HepG2 (cell line): ENCODE data around the gene SOAT2. TPM values are rescaled to one million over a fixed set of nuclear protein-coding genes. Genes with fewer than 3 reads are reported as not detected.

Experiments
- HIC2 ChIP-seq: sonication (generic); formaldehyde crosslinking; IDR thresholded peaks from 2 replicates; pipeline ENCODE4 v1.9.0; 2022; ENCODE audit warnings: low read depth, missing genetic modification reagents
- ISX ChIP-seq: sonication (generic); formaldehyde crosslinking; conservative IDR thresholded peaks from 2 replicates; pipeline ENCODE4 v1.5.0; 2020; ENCODE audit warnings: missing genetic modification reagents
- JDP2 ChIP-seq: sonication (generic); formaldehyde crosslinking; IDR thresholded peaks from 2 replicates; pipeline ENCODE4 v1.8.1; 2022; ENCODE audit warnings: missing genetic modification reagents, borderline replicate concordance
- MIER3 ChIP-seq: IDR thresholded peaks from 2 replicates; pipeline ENCODE4 v1.6.1; 2016; ENCODE audit warnings: missing compliant biosample characterization, borderline replicate concordance
- NCOA2 ChIP-seq: sonication (generic); formaldehyde crosslinking; IDR thresholded peaks from 2 replicates; pipeline ENCODE4 v1.8.0; 2022; ENCODE audit warnings: inconsistent platforms
- NCOR1 ChIP-seq: fragments of 200-600 bp; sonication (generic); IDR thresholded peaks from 2 replicates; pipeline ENCODE4 v1.7.0; 2017; ENCODE audit warnings: antibody characterized with exemption, low read length, borderline replicate concordance
- NR3C1 ChIP-seq: sonication (generic); formaldehyde crosslinking; IDR thresholded peaks from 2 replicates; pipeline ENCODE4 v1.4.0; 2020; ENCODE audit warnings: missing genetic modification reagents
- PRMT3 ChIP-seq: sonication (generic); formaldehyde crosslinking; IDR thresholded peaks from 2 replicates; pipeline ENCODE4 v1.8.1; 2022; ENCODE audit warnings: low read depth, mild to moderate bottlenecking, moderate library complexity, missing genetic modification reagents, borderline replicate concordance
- SIN3A ChIP-seq: IDR thresholded peaks from 2 replicates; pipeline ENCODE4 v1.6.1; 2011; ENCODE audit warnings: low read depth, mild to moderate bottlenecking, control low read depth, low read length, borderline replicate concordance
- SNAPC2 ChIP-seq: sonication (generic); formaldehyde crosslinking; IDR thresholded peaks from 2 replicates; pipeline ENCODE4 v1.8.1; 2022; ENCODE audit warnings: mild to moderate bottlenecking, missing genetic modification reagents
- ZBTB10 ChIP-seq: sonication (generic); formaldehyde crosslinking; IDR thresholded peaks from 2 replicates; pipeline ENCODE4 v1.4.0; 2020; ENCODE audit warnings: missing genetic modification reagents, borderline replicate concordance
- ZMYM2 ChIP-seq: sonication (generic); formaldehyde crosslinking; IDR thresholded peaks from 2 replicates; pipeline ENCODE4 v1.8.0; 2022; ENCODE audit warnings: mild to moderate bottlenecking, missing genetic modification reagents
- ZNF788 ChIP-seq: sonication (generic); formaldehyde crosslinking; IDR thresholded peaks from 2 replicates; pipeline ENCODE4 v1.5.0; 2020; ENCODE audit warnings: mild to moderate bottlenecking, missing genetic modification reagents, borderline replicate concordance
- ZNF850 ChIP-seq: sonication (generic); formaldehyde crosslinking; conservative IDR thresholded peaks from 2 replicates; pipeline ENCODE4 v1.9.0; 2021; ENCODE audit warnings: mild to moderate bottlenecking, missing genetic modification reagents
- polyA plus RNA-seq, 8 experiments: library from polyadenylated mRNA; depleted of rRNA in 3 of 8; stranded (reverse) in 7 of 8; unstranded in 1 of 8; fragments of >200 nt; fragmentation: Illumina TruSeq in 4 of 8; extraction: Trizol in 4 of 8; gene quantifications; 2 replicates each; pipeline versions ENCODE4 v1.2.1 to v1.2.3, GENCODE V29; 2011 to 2016; ENCODE audit warnings: low read depth in 4 of 8, missing spikeins in 1 of 8, mixed read lengths in 1 of 8; ENCODE audit not compliant: insufficient read depth in 1 of 8
- total RNA-seq, 5 experiments: library from RNA; depleted of rRNA; stranded (reverse); fragments of >200 nt; fragmentation: Illumina TruSeq; extraction: Trizol; gene quantifications; 2 replicates each; pipeline ENCODE4 v1.2.3, GENCODE V29; 2016; ENCODE audit warnings: low read depth in 1 of 5
- TF ChIP-seq, protein P1 (sequence below): sonication (generic); formaldehyde crosslinking; IDR thresholded peaks from 2 replicates; pipeline ENCODE4 v1.4.0; 2020; ENCODE audit warnings: missing genetic modification reagents, borderline replicate concordance
- TF ChIP-seq, protein P2 (sequence below): sonication (generic); formaldehyde crosslinking; IDR thresholded peaks from 2 replicates; pipeline ENCODE4 v1.4.0; 2020; ENCODE audit warnings: missing genetic modification reagents
- TF ChIP-seq, protein P3 (sequence below): IDR thresholded peaks from 2 replicates; pipeline ENCODE4 v1.6.1; 2016; ENCODE audit warnings: missing biosample characterization, missing genetic modification reagents, low read depth
- TF ChIP-seq, protein P4 (sequence below): IDR thresholded peaks from 2 replicates; pipeline ENCODE4 v1.6.1; 2016; ENCODE audit warnings: missing genetic modification reagents, missing compliant biosample characterization

SOAT2 gene
- total and polyA plus RNA-seq, 2 of the 13 experiments (the other 11 are each of a cell fraction or from before 2014, with no cell fraction given): 14.9 to 108 TPM

GRCh38 chr12:53101931-53102781 lies 1.1 kb upstream of the SOAT2 start (continued):
- no peak for TF ChIP-seq ZBTB10 (CRISPR knock-in tag)
- no peak for TF ChIP-seq SNAPC2 (CRISPR knock-in tag)
- no peak for TF ChIP-seq ZNF788
- no peak for TF ChIP-seq ZNF850 (CRISPR knock-in tag)
- TF ChIP-seq, protein P1, sequence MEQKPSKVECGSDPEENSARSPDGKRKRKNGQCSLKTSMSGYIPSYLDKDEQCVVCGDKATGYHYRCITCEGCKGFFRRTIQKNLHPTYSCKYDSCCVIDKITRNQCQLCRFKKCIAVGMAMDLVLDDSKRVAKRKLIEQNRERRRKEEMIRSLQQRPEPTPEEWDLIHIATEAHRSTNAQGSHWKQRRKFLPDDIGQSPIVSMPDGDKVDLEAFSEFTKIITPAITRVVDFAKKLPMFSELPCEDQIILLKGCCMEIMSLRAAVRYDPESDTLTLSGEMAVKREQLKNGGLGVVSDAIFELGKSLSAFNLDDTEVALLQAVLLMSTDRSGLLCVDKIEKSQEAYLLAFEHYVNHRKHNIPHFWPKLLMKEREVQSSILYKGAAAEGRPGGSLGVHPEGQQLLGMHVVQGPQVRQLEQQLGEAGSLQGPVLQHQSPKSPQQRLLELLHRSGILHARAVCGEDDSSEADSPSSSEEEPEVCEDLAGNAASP (CRISPR knock-in tag): 0 out of 2 replicates have a peak, but pooled peaks have one; percentile 62
- no peak for TF ChIP-seq JDP2
- TF ChIP-seq NCOA2: peak; percentile 51
- peak; percentile 27; the same call in 1 of the 2 replicates for TF ChIP-seq NCOR1
- TF ChIP-seq, protein P2, sequence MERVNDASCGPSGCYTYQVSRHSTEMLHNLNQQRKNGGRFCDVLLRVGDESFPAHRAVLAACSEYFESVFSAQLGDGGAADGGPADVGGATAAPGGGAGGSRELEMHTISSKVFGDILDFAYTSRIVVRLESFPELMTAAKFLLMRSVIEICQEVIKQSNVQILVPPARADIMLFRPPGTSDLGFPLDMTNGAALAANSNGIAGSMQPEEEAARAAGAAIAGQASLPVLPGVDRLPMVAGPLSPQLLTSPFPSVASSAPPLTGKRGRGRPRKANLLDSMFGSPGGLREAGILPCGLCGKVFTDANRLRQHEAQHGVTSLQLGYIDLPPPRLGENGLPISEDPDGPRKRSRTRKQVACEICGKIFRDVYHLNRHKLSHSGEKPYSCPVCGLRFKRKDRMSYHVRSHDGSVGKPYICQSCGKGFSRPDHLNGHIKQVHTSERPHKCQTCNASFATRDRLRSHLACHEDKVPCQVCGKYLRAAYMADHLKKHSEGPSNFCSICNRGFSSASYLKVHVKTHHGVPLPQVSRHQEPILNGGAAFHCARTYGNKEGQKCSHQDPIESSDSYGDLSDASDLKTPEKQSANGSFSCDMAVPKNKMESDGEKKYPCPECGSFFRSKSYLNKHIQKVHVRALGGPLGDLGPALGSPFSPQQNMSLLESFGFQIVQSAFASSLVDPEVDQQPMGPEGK (CRISPR knock-in tag): peak; percentile 28
- peak; percentile 62 for TF ChIP-seq ZMYM2 (CRISPR knock-in tag)
- TF ChIP-seq, protein P3, sequence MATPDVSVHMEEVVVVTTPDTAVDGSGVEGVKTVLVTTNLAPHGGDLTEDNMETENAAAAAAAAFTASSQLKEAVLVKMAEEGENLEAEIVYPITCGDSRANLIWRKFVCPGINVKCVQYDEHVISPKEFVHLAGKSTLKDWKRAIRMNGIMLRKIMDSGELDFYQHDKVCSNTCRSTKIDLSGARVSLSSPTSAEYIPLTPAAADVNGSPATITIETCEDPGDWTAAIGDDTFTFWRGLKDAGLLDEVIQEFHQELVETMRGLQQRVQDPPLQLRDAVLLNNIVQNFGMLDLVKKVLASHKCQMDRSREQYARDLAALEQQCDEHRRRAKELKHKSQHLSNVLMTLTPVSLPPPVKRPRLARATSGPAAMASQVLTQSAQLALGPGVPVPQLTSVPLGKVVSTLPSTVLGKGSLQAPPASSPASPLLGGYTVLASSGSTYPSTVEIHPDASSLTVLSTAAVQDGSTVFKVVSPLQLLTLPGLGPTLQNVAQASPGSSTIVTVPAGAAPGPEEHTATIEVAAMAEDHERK (CRISPR knock-in tag): no peak
- TF ChIP-seq NR3C1 (CRISPR knock-in tag): no peak
- no peak for TF ChIP-seq HIC2 (CRISPR knock-in tag)
- no peak for TF ChIP-seq ISX (CRISPR knock-in tag)
- TF ChIP-seq, protein P4, sequence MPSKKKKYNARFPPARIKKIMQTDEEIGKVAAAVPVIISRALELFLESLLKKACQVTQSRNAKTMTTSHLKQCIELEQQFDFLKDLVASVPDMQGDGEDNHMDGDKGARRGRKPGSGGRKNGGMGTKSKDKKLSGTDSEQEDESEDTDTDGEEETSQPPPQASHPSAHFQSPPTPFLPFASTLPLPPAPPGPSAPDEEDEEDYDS: peak; percentile 16; the same call in 1 of the 2 replicates
- TF ChIP-seq SIN3A: no peak
- no peak for TF ChIP-seq MIER3
- no peak for TF ChIP-seq PRMT3 (CRISPR knock-in tag)
